ENCODE results near the gene IL2RA. TPM values are rescaled to one million over a fixed set of nuclear protein-coding genes. Genes with fewer than 3 reads are reported as not detected.

The IL2RA gene
- polyA plus RNA-seq, 1 donor (not counting 4 experiments of a cell fraction or from before 2014, with no cell fraction given) = not detected

DNA sequence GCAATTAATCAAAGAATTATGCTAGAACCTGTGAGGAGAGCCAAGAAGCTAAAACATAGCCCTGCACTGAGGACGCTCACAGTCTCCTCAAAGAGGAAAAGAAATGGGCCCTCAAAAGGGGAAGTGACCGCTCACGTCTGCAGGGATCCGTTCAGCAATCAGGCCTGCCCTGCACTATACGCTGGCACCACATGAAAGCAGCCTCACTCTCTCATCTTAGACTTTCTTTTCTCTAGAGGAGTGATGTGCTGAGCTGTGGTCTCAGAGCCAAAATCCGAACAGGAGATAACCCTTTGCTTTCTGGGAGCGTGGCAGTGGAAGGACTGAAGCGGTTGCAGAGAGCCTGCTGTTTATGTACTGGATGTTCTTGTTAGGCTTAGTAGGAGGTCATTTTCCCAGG lies 6.3 kb upstream of the IL2RA start:
- Histone ChIP-seq H3K4me1 (ENCODE audit: control insufficient read depth, extremely low read depth, insufficient read depth, low read length) (no peaks in the 10 kb centered on the region), H2AFZ (ENCODE audit: control insufficient read depth, low read length) (no peak overlapping the region), H3K27me3 (ENCODE audit: control insufficient read depth, extremely low read depth, insufficient read depth, low read length) (peaks cover 3% of the 10 kb centered on the region), H3K79me2 (ENCODE audit: control insufficient read depth, insufficient read depth, low read length) (no peaks in the 10 kb centered on the region), H4K20me1 (ENCODE audit: control insufficient read depth, extremely low read depth, insufficient read depth, low read length) (no peaks in the 10 kb centered on the region), H3K4me2 (ENCODE audit: control insufficient read depth, extremely low read depth, insufficient read depth, low read depth, low read length) (no peak overlapping the region), H3K9me3 (ENCODE audit: control insufficient read depth, low read depth, low read length) (no peaks in the 10 kb centered on the region), H3K9me1 (ENCODE audit: control insufficient read depth, extremely low read depth, insufficient read depth, low read length) (no peaks in the 10 kb centered on the region), H3K27ac (ENCODE audit: control insufficient read depth, insufficient read depth, low read length) (no peak overlapping the region), H3K36me3 (ENCODE audit: control insufficient read depth in 2 of 2, extremely low read depth in 1 of 2, insufficient read depth in 2 of 2, low read length in 2 of 2) (no peaks in the 10 kb centered on the region), H3K4me3 (ENCODE audit: control insufficient read depth in 2 of 3, extremely low read depth in 1 of 3, insufficient read depth in 2 of 3, low read depth in 1 of 3, low read length in 3 of 3) (no peak overlapping the region), H3K9ac (ENCODE audit: control insufficient read depth, extremely low read depth, insufficient read depth, low read length) (no peak overlapping the region)
- DNase-seq (ENCODE audit: low read depth, low spot score) (no peak), FAIRE-seq (no peak)
- dilution Hi-C loops (cut with MboI; ENCODE audit: extremely low pct_ligation_motif_present, low sequenced_read_pairs) = no loop called here
- TF ChIP-seq EZH2 (IDR thresholded peaks at IDR 0.05; ENCODE audit: low read length) = no peak
- no peak for TF ChIP-seq CTCF (optimal IDR thresholded peaks at IDR 0.05 in 1 of 3, IDR thresholded peaks at IDR 0.05 in 1 of 3, conservative IDR thresholded peaks at IDR 0.05 in 1 of 3; ENCODE audit: extremely low read depth in 1 of 3, insufficient read depth in 2 of 3, low read length in 3 of 3)

DNA sequence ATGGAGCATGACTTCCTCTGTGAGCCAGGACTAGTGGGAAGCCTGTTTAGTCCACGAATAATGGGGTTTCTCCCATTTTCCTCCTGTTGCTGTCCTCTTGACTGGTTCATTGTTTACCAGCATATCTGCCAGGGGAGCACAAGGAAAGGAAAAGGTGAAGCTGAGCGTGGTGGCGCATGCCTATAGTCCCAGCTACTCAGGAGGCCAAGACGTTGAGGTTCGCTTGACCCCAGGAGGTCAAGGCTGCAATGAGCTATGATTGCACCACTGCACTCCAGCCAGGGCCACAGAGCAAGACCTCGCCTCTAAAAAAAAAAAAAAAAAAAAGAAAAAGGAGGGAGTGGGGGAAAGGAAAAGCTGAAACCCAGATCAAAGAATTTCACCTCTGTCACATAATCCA lies 5.8 kb upstream of the IL2RA start:
- H3K4me3 ChIP-seq (ENCODE audit: control insufficient read depth in 2 of 3, extremely low read depth in 1 of 3, insufficient read depth in 2 of 3, low read depth in 1 of 3, low read length in 3 of 3) = no peak overlapping the region
- no peak overlapping the region for H2AFZ ChIP-seq (ENCODE audit: control insufficient read depth, low read length)
- TF ChIP-seq EZH2 (IDR thresholded peaks at IDR 0.05; ENCODE audit: low read length) = no peak
- no peak for TF ChIP-seq CTCF (optimal IDR thresholded peaks at IDR 0.05 in 1 of 3, IDR thresholded peaks at IDR 0.05 in 1 of 3, conservative IDR thresholded peaks at IDR 0.05 in 1 of 3; ENCODE audit: extremely low read depth in 1 of 3, insufficient read depth in 2 of 3, low read length in 3 of 3)
- H3K9ac ChIP-seq (ENCODE audit: control insufficient read depth, extremely low read depth, insufficient read depth, low read length) = no peak overlapping the region
- no peak overlapping the region for H3K4me2 ChIP-seq (ENCODE audit: control insufficient read depth, extremely low read depth, insufficient read depth, low read depth, low read length)
- no peaks in the 10 kb centered on the region for H3K4me1 ChIP-seq (ENCODE audit: control insufficient read depth, extremely low read depth, insufficient read depth, low read length)
- no peaks in the 10 kb centered on the region for H3K9me1 ChIP-seq (ENCODE audit: control insufficient read depth, extremely low read depth, insufficient read depth, low read length)
- H3K27me3 ChIP-seq (ENCODE audit: control insufficient read depth, extremely low read depth, insufficient read depth, low read length) = peaks cover 3% of the 10 kb centered on the region
- no peak for DNase-seq (ENCODE audit: low read depth, low spot score)
- H3K27ac ChIP-seq (ENCODE audit: control insufficient read depth, insufficient read depth, low read length) = no peak overlapping the region
- H3K36me3 ChIP-seq (ENCODE audit: control insufficient read depth in 2 of 2, extremely low read depth in 1 of 2, insufficient read depth in 2 of 2, low read length in 2 of 2) = no peaks in the 10 kb centered on the region
- H3K9me3 ChIP-seq (ENCODE audit: control insufficient read depth, low read depth, low read length) = no peaks in the 10 kb centered on the region
- H3K79me2 ChIP-seq (ENCODE audit: control insufficient read depth, insufficient read depth, low read length) = no peaks in the 10 kb centered on the region
- H4K20me1 ChIP-seq (ENCODE audit: control insufficient read depth, extremely low read depth, insufficient read depth, low read length) = no peaks in the 10 kb centered on the region
- dilution Hi-C loops (cut with MboI; ENCODE audit: extremely low pct_ligation_motif_present, low sequenced_read_pairs) = no loop called here
- FAIRE-seq = no peak
